CD4-positive, alpha-beta T cell treated with Interleukin-17A for 4 hours (primary cell): ENCODE results near the gene SEL1L3.
"Not testable (repeated sequence)": the region's sequence is repeated elsewhere in the genome, so short reads cannot be mapped to it uniquely, and the experiment has no call there.

ENCODE experiments used
- DNase-seq: peaks from one replicate; pipeline ENCODE4 v3.0.0-alpha.2; 2020; ENCODE audit warnings: mixed read lengths

The SEL1L3 gene

DNA sequence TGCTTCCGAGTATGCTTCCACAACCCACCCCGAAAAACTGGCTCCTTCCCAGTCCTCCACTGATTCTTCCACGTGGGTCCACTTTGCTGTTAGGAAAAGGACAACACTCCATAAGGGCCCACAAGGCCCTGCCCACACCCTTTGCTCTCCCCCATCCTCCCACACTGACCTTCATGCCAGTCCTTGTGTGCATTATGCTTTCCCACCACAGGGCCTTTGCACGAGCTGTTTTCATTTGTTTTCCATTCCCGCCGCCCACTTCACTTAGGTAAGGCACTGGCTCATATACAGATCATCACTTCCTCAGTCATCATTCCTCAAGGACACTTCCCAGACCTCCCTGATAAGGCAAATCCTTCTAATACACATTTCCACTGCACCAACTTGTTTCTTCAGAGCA is 16.8 kb upstream of the SEL1L3 start:
- no peak for DNase-seq

DNA sequence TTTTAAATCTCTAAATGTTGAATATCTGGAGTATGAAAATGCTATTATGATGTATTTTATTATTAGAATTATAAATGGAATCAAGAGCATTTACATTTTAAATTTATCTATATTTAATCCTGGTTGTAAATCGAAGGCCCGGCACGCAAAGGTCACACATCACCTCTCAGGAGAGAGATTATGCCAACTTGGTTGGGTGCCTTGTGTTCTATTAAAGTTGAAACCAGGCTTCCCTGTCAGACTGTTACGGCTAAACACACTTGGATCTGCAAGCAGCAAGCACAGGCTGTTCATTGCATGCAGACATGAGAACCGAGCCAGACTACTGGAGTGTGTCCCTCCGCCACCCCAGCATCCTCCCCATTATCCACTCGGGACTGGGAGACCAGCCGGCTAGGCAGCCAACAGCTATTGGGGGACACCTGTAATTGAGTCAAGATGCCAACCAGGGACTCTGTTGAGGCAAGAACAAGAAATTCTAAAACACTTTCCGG is 16.4 kb upstream of the SEL1L3 start:
- no peak for DNase-seq

DNA sequence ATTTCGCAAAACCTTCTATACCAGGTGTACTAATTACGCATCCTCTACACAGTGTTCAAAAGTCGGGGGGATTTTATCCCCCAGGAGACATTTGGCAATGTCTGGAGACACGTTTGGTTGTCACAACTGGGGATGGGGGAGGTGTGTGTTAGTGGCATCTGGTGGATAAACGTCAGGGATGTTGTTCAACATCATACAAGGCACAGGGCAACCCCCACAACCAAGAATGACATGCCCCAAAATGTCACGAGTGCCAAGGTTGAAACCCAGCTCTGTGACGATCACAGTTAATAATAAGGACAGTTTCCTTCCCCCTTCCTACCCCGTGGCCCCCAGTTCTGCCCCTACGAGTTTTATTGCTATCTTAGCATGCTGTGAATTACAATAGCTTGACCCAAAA is 15.9 kb upstream of the SEL1L3 start:
- DNase-seq: no peak

DNA sequence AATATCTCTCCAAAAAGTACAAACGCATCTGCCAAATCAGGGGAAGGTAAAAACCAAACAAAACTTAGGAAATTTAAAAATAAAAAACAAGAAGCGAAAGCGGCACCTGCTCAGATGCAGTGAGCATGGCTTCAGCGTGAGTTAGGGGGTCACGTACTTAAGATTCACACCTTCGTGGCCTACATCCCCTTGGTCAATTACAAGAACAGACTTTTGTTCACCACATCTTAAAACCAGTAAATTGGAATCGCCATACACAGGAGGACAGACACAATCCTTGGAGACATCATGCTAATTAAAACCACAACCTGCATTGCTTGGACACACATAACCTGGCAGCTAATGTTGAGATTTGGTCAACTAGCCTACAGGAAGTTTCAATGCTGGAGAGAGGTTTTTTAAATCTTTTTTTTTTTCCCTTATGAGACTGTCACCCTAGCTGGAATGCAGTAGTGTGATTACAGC is 12.5 kb upstream of the SEL1L3 start:
- no peak for DNase-seq

DNA sequence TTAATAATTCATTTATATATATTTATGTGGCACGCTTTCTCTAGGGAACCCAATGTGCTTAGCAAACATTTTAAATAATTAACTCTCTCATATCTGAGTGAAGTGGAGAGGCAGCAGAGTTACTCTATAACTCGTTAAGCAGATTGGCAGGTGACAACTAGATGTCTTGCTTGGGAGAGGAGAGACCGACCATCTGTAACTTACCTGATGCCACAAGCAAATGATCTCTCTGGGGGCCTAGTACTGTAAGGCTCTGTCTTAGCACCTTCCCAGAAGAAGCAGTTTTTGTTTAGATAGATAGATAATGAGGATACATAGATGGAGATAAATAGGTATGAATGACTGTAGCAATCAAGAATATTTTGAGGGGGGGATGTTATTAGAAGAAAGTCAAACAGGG is 11.9 kb upstream of the SEL1L3 start:
- DNase-seq: no peak

DNA sequence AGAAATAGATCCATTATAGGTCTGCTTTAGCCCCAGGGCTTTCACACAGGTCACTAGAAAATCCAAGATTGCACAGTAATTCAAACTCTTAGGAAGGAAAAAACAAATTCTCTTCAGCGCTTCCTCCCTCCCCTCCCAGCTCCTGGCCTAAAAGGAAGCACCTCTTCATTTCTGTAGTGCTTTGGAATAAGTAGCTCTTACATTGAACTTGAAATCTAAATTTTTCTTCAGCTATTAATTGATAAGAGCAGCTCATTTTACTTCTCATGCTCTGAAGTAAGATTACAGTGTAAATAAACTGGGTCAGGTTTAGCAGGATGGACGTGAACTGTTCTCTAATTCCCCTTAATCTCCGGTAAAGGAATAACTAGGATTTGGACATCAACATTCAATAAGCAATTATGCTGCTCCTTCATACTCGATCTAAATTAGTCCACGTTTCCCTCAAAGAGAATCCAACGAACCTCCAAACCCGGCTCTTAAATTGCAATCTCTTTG is 10.9 kb upstream of the SEL1L3 start:
- DNase-seq: no peak

DNA sequence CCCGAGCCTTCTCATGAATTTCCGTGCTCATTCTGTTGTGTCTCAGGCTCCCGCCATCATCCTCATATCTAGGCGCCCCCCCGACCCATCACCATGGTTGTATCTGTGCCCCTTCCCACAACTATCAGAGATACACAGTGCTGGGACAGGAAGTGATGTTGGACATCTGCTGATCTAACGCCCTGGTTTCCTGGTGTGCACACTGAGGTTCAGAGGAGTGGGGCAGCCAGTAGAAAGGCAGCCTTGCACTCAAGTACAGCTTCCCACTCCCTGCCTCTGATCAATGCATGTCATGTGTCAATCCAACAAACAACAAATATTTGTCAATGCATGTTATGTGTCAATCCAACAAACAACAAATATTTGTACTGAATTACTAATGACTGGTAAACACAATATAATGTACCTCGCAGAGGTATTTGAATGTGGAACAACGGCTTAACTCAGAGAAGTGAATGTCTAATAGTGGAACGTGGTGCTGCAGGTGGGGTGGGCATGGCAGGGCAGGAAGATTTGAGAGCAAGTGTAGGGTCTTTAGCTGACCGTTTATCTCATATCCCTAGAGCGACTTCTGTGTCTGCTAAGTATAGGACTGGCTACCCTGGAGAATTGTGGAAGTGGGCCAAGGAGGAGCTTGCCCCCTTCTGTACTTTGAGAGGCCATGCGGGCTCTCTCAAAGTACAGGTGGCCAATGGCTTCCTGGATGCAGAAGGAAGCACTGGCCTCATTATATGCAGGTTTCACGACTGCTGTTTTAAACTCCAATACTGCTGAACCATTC is 10.3 kb upstream of the SEL1L3 start:
- no peak for DNase-seq

DNA sequence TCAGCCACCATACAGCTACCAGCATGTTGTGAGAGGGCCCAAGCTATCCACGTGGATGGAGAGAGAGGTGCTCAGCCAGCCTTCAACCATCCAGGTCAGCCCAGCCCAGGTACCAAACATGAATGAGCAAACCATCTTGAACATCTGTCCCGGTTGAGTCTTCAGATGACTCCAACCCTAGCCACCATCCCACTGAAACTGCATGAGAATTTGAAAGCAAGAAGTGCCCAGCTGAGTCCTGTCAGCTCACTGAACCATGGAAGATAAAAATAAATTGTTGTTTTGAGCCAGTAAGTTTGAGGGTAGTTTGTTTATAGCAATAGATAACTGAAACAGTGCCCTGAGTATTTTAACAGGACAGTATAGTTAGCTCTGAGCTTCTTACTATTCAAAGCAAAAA is 7.3 kb upstream of the SEL1L3 start:
- DNase-seq: no peak

DNA sequence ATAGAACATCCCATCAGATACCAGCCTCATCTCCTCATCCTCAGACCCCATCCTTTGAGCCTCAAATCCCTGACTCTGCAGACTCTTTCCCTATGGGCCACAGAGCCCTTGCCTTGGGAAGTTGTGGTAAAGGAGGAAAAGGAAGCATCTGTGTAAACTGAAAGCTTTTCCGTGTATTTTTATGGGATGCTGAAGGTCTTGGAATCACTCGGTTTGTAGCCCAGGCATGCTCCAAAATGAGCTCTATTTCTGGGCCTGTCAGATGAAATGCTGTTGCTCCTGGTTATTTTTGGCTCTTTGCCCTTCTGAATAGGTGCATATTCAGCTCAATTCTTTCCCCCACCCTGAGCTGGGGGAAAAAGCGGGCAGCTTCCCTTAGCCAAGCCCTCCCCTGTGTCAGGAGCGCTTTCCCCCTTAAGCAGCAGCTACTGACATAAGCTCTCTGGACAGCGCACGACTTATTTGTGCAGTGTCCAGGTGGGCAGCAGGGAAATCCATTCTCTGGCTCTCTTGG is 5.0 kb upstream of the SEL1L3 start:
- no peak for DNase-seq

DNA sequence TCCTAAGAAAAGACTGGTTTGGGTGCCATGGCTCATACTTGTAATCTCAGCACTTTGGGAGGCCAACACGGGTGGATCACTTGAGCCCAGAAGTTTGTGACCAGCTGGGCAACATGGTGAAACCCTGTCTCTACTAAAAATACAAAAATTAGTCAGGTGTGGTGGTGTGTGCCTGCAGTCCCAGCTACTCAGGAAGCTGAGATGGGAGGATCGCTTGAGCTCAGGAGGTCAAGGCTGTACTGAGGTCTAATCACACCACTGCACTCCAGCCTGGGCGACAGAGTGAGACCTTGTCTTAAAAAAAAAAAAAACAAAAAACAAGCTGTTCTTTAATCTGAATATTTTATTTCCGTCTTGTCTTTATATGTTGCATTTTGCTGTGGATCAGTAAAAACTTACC is 3.6 kb upstream of the SEL1L3 start:
- DNase-seq: not testable (repeated sequence)

DNA sequence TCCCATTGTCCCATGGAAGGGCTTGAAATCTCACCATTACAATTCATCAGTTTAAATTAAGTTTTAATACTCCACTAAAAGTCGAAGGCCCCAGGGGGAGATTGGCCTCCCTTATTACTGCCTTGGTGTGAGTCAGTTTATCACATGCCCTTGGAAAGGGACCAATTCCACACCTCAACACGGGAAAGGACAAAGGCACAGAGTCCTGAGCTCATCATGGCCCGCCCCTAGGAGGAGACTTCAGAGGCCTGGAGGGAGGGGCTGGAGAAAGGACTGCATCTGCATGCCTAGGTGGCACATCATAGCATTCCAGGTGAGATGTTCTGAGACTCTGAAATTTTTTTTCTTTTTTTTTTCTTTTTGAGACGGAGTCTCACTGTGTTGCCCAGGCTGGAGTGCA is 2.8 kb upstream of the SEL1L3 start:
- no peak for DNase-seq

DNA sequence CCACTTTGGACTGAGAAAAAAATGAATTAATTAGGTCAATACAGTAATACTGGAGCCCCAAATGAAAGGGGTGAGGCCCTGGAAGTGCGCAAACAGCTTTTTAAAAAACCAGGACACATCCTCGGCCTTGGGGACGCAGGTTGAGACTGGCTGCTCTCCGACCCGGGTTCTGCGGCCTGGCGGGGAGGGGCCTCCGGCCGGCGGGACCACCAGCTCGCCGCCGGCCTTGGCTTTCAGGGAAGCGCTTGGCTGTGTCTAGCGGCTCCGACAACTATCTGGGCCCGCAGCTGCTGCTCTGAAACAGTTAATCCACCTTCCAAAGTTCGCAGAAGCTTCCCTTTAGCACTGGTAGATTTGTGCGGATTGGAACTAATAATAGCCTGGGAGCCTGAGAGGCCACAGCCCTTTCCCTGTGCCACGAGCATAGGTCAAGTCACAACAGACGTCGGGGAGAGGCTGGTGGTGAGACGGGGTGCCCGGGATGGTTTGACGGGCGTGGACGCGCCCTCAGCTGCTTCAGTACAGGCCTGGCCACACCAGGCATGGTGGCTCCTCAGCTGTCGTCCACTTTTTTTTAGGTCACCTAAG is 1.1 kb upstream of the SEL1L3 start:
- DNase-seq: no peak

DNA sequence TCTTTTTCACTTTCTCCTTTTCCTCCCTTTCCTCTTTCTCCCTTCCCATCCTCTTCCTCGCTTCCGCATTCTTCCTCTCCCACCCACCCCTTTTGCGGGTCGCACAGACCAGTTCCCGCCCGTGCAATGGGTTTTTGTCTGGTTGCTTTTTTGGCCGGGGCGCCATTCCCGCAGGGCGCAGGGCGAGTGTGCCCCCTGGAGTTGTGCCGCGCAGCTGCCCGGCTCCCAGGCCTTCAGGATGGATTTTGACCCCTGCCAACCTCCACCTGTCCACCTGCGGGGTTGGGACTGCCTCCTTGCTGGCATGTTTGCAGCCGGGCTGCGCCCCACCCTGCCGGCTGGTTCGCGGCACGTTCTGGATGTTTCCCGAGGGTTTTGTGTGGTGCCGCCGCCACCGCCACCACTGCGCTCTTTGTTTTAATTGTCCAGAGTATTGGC is 578 bp upstream of the SEL1L3 start:
- peak; percentile 22 for DNase-seq

DNA sequence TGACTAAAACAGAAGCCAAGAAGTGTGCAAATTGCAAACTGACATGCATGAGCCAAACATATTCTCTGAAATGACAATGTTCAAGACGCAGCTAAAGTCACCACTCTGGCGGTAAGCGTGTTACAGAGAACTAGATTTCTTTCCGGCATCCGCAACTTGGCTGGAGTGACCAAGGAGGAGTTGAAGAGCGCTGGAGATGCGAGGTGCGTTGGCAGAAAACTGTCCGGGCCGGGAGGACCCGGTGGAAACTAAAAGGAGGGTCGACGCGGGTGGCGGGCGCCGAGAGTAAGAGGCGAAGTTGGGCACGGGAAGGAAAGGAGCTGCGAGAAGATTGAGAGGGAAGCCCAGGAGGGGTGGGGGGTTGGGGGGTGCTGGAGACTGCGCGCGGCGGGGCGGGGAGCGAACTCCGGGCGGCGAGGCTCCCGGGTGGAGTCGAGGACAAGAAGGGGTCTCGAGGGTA is 807 bp downstream of the SEL1L3 start:
- DNase-seq: peak; percentile 50

DNA sequence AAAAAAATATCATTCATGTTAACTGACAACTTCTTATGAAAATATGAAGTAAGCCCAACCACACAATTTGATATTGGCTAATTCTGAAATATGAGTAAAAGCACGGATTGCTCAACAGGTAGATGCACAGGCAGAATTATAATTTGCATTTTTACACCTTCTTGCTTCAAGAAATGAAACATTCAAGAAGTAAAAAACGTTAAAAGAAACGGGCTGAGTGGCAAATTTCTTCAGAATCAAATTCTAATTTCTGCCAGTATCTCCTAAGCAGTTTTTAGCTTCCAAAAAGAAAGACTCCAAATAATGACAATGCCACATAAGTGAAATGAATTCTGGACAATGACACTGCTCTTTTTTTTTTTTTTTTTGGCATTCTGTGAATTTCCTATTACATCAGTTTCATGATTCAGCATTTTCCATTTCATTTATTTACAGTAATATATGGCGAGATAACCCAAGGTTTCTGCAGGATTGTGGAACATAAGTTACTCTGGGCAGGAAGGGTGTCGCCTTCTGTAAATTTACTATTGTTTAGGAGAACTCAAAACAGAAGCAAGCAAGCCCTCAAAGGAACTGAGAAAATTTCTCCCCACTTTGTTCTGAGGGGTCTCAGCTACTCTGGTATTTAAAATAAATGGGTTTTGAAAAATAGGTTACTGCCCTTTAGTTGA is 1.4 kb downstream of the SEL1L3 start:
- no peak for DNase-seq

DNA sequence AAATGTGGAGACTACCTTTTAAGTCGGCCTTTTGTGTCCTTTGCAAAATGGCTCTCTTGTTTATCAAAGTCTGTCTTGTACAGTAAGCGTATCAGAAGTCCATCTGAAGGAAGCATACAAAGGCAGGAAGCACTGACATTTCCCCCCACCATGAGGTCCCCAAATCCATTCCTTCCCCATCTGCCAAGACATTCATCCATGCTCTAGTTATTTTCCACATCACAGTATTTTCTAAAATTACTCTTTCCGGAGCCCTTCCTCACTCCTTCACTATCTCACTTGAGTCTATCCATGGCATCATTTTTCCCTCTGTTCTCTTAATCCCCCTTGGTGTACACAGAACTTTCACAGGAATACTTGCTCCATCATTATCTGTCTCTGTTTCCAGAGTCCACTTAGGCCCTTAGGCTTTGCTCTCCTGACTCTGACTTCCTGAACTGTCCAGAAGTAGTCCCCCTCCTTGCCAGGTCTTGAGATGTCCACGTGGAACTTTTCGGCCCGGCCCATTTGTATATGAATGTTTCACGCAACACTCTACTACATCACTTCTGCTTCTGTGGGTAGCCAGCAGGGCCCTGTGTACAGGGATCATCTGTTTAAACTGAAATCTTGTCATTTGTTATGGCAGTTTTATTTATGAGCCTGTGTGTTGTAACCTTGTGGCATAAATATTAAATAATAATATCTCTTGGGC is 2.1 kb downstream of the SEL1L3 start:
- DNase-seq: peak; percentile 23

DNA sequence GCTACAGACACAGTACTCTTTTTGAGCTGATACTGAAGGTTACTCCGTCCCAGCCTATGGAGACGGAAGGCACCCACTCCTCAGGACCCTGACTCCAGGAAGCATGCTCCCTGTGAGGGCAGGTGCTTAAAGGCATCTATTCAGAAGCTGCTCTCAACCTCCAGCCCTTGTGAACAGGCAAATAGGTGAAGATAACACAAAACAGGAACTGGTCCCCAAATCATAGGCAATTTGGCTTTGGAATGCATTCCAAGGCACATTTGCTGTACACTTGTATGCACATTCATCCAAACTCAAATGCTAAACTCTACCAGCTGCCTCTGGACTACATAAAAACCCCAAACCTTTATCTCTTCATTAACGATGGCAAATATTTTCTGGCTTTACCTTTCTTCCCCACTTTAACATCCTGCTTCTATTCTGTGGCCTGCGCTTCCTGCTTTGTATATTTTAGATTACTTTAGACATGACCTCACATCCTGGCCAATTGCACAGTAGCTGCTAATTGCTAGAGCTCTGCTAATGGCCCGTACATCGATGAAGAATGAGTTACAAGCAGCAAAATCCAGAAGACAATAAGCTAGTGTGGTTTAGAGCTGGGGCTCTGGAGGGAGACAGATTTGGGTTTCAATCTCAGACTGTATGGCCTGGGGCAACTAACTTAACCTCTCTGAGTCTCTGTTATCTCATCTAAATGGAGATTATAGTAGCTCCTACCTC is 3.2 kb downstream of the SEL1L3 start:
- peak; percentile 60 for DNase-seq

DNA sequence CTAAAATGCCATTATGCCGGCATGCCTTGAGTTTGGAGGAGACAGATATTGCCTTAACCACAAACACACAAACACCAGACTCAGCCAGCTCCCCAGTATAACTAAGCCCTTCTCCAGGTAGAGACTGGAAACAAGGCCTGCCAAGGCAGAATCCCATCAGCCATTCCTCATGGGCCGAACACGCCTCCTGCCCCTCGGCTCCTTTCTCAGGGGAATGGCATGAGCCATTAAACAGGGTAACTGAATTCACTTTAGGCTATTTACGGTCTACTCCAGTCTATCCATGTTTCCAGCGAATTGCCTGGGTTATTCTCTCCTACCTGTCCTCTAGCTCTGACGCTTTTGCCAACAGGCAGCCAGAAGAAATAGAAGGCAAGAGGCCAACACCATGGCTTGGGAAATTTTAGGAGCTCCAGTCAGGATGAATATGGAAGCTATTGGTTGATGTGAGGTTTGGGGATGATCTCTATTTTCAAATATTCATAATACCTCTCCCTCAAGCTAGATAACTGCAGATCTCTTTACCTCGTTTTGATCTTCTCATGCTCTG is 4.9 kb downstream of the SEL1L3 start:
- no peak for DNase-seq

DNA sequence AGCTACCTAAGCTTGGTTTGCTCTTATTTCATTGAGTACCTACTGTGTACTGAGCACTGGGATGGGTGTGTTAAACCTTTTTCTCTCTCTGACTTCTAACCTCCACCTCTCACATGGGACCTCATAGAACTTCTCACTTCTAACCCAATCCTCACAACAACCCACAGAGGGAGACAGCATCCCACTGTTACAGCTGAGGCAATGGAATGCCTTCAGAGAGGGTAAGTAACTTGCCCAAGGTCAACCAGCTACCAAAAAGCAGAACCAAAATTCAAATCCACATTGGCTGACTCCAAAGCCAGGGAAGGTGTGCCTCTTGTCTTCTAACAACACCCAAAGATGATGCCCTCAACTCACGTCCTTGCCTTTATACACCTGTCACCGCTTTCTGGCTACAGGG is 5.4 kb downstream of the SEL1L3 start:
- DNase-seq: no peak

DNA sequence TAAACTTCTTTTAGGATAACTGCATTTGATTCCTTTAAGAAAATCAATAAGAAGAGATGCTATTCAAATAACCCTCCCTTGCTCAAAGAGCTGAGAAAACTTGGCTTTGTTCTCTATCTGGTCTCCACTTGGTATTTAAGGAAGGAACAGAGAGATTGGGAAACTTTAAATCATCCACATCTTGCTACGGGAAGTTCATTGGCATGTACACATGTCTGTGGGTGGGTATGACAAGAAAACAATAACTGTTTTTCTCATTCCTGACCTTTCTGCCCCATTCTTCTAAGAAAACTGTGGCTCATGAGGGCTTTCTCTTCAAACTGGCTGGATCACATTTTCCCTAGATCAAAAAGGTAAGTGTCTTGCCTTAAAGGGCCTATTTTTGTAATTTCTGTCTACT is 6.0 kb downstream of the SEL1L3 start:
- DNase-seq: no peak

DNA sequence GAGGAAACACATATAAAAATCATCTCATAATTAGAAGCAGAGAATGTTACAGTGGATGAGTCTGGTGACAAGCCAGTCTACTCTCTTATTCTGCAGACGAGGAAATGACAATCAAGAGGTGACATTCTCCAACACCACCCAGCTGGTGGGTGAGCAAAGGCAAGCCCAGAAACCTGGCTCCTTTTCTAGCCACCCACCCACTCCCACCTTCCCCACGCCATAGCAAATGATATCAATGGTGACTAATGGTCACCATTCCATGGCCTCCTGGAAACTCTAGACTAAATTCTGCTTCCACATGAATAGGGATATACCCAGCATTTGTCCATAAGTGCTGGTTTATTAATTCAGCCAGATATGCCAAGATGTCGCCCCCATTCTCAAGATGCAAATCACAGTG is 10.7 kb downstream of the SEL1L3 start:
- no peak for DNase-seq

DNA sequence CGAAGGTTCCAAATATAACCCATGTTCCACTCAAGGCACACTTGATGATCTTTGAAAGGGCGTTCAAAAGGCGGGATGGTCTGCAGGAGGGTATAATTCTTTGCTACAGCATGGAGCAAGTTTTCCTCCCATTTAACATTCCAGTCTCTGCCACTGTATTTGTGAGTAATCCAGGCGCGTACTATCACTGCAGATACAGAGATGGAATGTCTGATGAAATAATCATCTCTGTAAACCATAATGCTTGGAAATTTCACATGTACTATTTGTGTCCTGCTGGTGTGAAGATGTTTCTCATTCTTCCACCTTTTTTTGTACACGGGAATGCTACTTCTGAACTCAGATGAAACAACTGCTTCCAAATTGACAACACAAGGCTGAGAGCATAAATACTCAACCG is 15.5 kb downstream of the SEL1L3 start:
- DNase-seq: no peak
